ENCODE results near the gene HDGF.

HDGF gene

DNA sequence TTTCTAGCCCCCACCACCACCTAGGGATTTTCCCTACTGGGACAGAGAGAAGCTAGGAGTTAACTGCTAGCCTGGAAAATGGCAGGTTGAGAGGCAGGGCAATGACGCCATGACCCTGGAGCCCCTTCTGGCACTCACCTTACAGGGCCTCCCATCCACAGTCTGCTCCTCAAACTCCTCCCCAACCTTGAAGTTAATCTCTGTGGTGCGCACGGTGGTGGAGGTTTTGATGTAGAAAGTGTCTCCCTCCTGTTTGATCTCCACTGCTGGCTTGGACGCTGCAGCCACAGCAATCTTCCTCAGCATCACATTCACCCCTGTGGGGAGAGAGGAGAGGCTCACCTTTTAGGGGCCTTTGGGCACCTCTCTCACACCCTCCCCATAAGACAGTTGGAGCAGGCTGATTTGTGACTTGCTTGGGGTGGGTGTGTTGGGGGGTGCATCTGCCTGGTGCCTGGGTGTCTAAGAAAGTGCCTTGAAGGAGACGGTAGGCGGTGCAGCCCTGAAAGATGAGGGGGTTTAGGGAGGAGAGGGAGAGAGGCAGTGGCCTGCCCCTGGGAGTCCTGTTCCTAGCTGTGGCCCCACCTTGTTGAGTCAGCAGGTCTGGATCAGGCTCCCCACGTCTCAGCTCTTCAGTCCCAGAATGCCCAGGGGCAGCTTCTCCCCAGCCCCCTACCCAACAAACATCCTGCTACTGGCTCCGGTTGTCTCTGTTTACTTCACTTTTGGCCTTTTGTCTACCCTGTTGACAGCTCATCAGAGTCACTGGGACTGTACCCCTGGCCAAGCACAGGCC, 50.5 kb downstream of the HDGF start:
- TF ChIP-seq FOXP2 (optimal IDR thresholded peaks at IDR 0.05; ENCODE audit: borderline replicate concordance, extremely low read depth, extremely low read length, insufficient read depth) (no peak), REST (IDR thresholded peaks at IDR 0.05; ENCODE audit: insufficient read depth in 1 of 2, low read depth in 2 of 2, low read length in 2 of 2) (no peak), SIN3A (IDR thresholded peaks at IDR 0.05; ENCODE audit: borderline replicate concordance, insufficient read depth, low read length) (no peak), POLR2AphosphoS5 (IDR thresholded peaks at IDR 0.05; ENCODE audit: low read depth, low read length) (no peak), TAF1 (IDR thresholded peaks at IDR 0.05; ENCODE audit: borderline replicate concordance, insufficient read depth, low read length) (no peak)

GRCh38 chr1:156698995-156699394, 52.5 kb downstream of the HDGF start:
- no peak for TF ChIP-seq POLR2AphosphoS5 (IDR thresholded peaks at IDR 0.05; ENCODE audit: low read depth, low read length)
- no peak for TF ChIP-seq TAF1 (IDR thresholded peaks at IDR 0.05; ENCODE audit: borderline replicate concordance, insufficient read depth, low read length)
- no peak for TF ChIP-seq FOXP2 (optimal IDR thresholded peaks at IDR 0.05; ENCODE audit: borderline replicate concordance, extremely low read depth, extremely low read length, insufficient read depth)
- TF ChIP-seq REST (IDR thresholded peaks at IDR 0.05; ENCODE audit: insufficient read depth in 1 of 2, low read depth in 2 of 2, low read length in 2 of 2), result no peak
- no peak for TF ChIP-seq SIN3A (IDR thresholded peaks at IDR 0.05; ENCODE audit: borderline replicate concordance, insufficient read depth, low read length)

GRCh38 chr1:156697481-156697880, 54.0 kb downstream of the HDGF start:
- no peak for TF ChIP-seq TAF1 (IDR thresholded peaks at IDR 0.05; ENCODE audit: borderline replicate concordance, insufficient read depth, low read length)
- no peak for TF ChIP-seq SIN3A (IDR thresholded peaks at IDR 0.05; ENCODE audit: borderline replicate concordance, insufficient read depth, low read length)
- TF ChIP-seq FOXP2 (optimal IDR thresholded peaks at IDR 0.05; ENCODE audit: borderline replicate concordance, extremely low read depth, extremely low read length, insufficient read depth), result no peak
- TF ChIP-seq POLR2AphosphoS5 (IDR thresholded peaks at IDR 0.05; ENCODE audit: low read depth, low read length), result no peak
- TF ChIP-seq REST (IDR thresholded peaks at IDR 0.05; ENCODE audit: insufficient read depth in 1 of 2, low read depth in 2 of 2, low read length in 2 of 2), result no peak

GRCh38 chr1:156696755-156697154, 54.7 kb downstream of the HDGF start:
- TF ChIP-seq TAF1 (IDR thresholded peaks at IDR 0.05; ENCODE audit: borderline replicate concordance, insufficient read depth, low read length), result no peak
- TF ChIP-seq FOXP2 (optimal IDR thresholded peaks at IDR 0.05; ENCODE audit: borderline replicate concordance, extremely low read depth, extremely low read length, insufficient read depth), result no peak
- no peak for TF ChIP-seq SIN3A (IDR thresholded peaks at IDR 0.05; ENCODE audit: borderline replicate concordance, insufficient read depth, low read length)

DNA sequence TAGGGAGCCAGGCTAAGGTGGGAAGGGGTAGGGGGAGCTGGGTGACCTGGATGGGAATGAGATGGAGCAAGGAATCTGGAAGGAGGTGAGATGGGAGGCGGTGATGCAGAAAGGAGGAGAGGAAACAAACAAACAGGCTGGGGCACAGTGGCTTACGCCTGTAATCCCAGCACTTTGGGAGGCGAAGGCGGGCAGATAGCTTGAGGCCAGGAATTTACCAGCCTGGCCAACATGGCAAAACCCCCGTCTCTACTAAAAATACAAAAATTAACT, 56.8 kb downstream of the HDGF start:
- TF ChIP-seq TAF1 (IDR thresholded peaks at IDR 0.05; ENCODE audit: borderline replicate concordance, insufficient read depth, low read length) (no peak), REST (IDR thresholded peaks at IDR 0.05; ENCODE audit: insufficient read depth in 1 of 2, low read depth in 2 of 2, low read length in 2 of 2) (no peak), SIN3A (IDR thresholded peaks at IDR 0.05; ENCODE audit: borderline replicate concordance, insufficient read depth, low read length) (no peak), FOXP2 (optimal IDR thresholded peaks at IDR 0.05; ENCODE audit: borderline replicate concordance, extremely low read depth, extremely low read length, insufficient read depth) (no peak), POLR2AphosphoS5 (IDR thresholded peaks at IDR 0.05; ENCODE audit: low read depth, low read length) (no peak)

Measured in PFSK-1 (cell line).